Renal cortex interstitium (tissue), 11 donors: ENCODE data around the gene ATP6V1G3. TPM values are rescaled to one million over a fixed set of nuclear protein-coding genes. Genes with fewer than 3 reads are reported as not detected.
"Not testable (repeated sequence)": the region's sequence is repeated elsewhere in the genome, so short reads cannot be mapped to it uniquely, and the experiment has no call there.

ENCODE experiments used
- DNase-seq, 11 donors: peaks; one replicate each; pipeline ENCODE4 v3.0.0-alpha.2; 2013; ENCODE audit warnings: low read depth in 9 of 11, low spot score in 4 of 11; ENCODE audit errors: extremely low read depth in 1 of 11
- polyA plus RNA-seq, 3 donors: library from polyadenylated mRNA; unstranded; fragments of 120-200 nt; gene quantifications; one replicate each; pipeline ENCODE4 v1.2.1, GENCODE V29; 2013; ENCODE audit not compliant: insufficient read length in 3 of 3

The ATP6V1G3 gene
- polyA plus RNA-seq, 3 donors: 2.6 to 6.7 (median 4.4) TPM

DNA sequence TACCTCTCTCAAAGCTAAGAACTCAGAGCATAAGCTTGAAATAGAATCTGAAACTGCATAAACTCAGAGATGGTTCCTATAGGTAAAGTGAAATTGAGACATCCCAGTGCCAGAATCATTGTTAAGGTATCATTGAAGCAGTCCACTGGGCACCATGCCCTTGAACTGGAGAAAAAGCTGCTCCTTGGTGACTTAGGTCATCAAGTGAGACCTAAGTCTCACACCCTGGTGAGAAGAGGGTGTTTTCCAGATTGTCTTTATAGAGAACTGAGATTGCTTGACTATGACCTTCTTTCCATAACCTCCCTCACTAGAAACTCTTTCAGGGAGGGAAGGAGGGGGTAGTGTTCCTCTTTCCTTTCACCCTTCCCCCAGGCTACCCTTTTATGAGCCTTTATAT lies 9.4 kb upstream of the ATP6V1G3 start:
- no peak for DNase-seq

DNA sequence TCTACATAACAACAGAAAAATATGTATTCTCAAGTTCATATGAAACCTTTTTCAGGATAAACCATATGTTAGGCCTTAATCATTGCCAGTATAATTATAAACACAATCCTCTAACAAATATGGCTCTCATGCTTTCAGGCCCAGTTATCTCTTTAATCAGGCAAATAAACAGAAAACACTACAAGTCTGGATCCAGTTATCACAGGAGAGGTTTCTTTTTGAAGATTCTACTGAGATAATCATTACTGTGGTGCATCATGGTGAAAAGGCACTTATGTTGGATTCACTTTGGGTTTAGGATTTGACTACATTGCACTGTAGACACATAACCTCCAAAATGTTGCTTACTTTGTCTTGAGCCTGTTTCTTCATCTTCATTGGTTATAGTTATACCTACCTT lies 8.4 kb upstream of the ATP6V1G3 start:
- DNase-seq: no peak

DNA sequence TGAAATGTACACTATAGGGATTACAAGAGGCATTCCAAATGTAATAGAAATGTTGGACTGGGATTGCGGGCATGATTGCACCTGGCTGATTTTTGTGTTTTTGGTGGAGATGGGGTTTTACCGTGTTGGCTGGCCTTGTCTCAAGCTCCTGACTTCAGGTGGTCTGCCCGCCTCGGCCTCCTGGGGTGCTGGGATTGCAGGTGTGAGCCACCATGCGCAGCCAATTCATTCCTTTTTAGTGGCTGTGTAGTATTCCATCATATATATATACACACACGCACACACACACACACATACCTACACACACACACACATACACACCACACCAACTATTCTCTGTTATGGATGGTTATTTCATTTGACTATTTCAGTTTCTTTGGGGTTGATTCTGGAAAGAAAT lies 4.7 kb upstream of the ATP6V1G3 start:
- DNase-seq: no peak

DNA sequence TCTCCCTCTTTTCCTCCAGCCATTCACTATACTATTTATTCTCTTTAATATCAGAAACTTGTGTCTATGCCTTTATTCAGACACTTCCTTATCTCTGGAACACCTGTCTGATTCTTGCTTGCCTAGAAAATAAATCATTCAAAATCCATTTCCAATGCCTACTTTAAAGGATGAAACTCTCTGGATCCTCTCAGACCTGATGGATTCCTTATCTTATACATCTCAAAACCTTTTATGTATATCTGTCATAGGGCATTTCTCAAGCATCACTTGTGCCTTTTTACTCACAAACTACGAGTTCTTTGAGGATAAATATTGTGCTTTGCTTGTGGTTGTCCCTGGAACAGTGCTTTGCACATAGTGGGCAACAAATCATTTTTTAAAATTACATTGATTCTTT lies 3.8 kb upstream of the ATP6V1G3 start:
- DNase-seq: no peak

DNA sequence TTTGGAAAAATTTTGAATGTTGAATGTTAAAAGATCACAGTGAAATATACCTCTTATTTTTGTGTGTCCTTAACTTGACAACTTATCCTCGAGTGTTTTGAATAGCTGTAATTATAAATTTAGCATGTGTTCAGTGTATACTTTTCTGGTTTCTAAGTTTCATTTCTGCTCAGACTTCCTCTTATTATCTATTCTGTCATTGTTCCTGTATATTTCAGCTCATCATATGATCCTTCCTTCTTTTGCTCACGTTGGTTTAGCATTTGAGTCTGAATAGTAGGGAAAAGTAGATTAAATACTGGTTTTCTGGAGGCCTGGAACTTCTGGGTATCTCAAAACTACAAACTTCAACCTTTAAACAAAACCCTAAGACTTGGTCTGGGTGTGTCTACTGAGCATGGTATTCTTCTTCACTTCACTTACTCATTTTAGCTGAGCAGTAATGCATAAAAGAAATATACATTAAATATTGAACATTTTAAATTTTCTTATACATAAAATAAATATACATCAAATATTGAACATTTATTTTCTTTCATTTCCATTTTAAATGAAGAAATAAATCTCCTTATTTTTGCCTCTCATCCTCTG lies 3.3 kb upstream of the ATP6V1G3 start:
- DNase-seq: no peak

DNA sequence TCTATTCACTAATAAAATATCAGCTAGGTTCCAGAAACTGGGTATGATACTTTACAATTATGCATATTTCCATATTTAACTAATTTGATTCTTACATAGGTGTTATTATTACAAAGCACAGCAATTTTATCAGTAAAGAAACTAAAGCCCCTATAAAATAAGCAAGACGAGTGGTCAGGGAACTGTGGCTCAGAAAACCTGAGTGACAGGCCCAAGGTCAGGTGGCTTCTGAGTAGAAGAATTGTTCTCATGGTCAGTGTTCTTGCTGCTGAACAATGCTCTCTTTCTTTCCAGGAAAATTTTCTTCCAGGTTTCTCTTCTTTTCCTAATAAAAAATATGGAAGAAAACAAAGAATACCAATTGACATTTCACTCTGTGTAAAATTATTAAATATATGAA lies 2.2 kb upstream of the ATP6V1G3 start:
- DNase-seq: no peak

DNA sequence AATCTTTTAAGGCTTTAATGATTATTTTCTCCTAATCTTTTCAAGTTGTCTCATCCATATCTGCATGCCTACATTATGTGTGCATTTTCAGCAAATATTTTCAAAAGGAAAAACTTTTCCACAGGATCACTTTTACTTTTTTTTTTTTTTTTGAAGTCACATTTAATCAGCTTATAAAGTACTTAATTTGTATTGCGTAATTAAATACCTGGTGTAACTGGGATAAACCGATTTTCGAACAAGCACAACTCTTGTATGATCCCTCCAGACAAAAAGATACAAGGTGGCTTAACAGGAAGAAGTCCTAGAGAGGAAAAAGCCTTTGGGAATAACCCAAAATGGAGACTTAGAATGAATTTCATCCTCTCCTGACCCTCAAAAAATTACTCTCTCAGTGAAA lies 1.3 kb upstream of the ATP6V1G3 start:
- no peak for DNase-seq

DNA sequence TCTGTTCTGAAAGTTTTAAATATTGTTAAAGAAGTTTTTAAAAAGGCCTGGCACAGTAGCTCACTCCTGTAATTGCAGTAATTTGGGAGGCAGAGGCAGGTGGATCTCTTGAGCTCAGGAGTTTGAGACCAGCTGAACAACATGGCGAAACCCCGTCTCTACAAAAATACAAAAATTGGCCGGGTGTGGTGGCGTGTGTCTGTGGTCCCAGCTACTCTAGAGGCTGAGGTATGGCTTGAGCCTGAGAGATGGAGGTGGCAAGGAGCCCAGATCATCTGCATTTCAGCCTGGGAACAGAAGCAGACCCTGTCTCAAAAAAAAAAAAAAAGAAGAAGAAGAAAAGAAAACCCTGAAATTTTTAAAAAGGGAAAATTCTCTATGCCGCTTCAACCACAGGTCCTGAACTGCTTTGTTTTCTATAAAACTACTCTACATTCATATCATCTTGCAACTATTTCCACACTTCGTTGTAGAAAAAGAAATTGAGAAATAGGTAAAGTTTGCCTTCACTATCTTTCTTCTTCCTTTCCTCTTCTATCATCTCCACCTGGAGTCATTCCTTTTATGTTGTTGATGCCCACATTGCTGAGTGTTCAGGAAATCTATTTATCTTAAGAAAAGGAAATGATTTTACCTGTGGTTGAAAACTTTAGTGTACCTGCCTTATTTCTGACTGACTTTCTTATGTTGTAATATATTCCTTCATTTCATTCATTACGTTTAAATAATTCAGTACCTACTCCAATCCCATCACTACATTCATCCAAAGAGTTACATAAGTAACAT lies 1.7 kb downstream of the ATP6V1G3 start:
- no peak for DNase-seq

DNA sequence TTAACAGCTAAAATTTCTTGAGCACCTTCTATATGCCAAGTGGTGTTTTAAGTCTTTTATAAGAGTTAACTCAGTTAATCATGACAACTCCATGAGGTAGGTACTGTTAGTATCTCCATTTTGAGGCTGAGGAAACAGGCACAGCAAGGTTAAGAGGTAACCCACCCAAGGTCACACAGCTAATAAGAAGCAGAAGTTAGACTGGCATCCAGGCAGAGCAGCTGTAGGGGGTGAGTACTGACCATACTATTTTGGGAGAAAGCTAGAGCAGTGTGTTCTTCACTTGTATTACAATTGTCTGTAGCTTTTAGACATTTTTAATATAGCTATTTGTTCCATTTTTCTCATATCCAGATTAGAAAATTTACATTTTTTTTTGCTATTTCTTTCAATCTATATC lies 4.8 kb downstream of the ATP6V1G3 start:
- DNase-seq: no peak

DNA sequence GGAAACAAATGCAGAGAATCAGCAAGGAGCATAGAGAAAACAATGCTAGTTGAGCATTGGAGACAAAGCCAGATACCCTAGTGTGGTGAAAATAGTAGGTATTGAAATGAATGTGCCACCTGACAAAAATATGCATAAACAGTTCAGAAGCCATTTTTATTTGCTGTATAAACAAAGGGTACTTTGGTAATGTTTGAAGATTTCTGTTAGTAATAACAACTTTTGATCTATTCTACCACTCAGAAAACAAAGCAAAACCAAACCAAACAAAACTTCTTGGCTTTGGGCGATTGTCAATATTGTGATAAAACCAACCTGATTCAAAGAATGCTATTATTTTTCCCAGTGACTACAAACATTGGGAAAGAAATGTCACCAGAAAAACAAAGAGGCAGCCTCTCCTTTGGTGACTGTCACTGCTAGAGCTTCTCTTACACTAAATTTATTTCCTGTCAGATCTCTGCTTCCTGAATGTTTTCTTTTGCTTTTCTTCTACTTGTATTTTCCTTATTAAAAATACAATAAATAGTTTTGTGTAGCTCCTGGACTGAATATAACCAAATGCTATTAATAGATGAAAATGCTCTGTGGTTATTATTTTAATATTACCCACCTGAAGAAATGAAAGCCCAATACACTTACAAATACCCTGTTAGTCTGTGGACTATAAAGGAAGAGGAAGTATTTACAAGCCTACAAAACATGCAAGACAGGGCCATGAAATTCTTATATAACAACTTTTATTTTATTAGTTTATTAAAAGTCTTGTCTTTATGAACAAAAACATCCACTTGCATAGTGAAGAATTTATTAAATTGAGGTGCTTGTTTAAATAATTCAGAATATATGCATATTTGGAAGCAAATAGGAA lies 5.7 kb downstream of the ATP6V1G3 start:
- no peak for DNase-seq

DNA sequence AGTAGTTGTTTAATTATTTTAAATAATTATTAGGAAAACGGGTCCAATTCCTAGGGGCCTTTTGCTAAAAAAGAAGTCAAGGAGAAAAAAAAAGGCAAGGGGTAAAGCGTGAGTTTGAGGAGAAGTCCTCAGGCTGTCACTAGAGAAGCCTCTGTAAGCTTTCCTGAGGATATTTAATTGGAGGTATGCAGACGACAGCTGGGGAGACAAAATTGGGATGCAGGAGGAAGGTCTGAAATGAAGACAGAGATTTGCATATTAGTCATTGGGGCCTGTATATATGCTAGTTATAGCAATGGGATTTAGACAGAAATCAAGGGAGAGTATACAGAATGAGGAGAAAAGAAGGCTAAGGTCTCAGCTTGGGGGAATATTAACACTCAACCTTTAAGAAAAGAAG lies 8.6 kb downstream of the ATP6V1G3 start:
- no peak for DNase-seq

DNA sequence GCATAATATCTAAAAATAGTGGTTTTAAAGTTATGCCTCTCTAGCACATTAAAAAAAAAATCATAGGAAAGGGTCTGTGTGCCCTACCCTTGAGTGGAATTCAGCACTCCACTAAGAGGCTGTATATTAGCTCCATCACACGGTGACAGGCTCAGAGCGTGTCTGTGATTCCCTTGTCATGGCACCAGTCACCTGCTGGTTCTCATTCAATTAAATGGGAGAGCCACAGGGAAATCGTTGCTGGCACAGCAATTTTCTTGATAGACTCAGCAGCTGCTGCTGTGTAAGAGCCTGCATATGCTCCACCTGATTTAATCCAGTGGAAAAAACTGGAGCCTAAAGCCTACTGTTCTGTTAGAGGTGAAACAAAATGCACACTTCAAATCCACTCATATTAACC lies 9.5 kb downstream of the ATP6V1G3 start:
- no peak for DNase-seq

DNA sequence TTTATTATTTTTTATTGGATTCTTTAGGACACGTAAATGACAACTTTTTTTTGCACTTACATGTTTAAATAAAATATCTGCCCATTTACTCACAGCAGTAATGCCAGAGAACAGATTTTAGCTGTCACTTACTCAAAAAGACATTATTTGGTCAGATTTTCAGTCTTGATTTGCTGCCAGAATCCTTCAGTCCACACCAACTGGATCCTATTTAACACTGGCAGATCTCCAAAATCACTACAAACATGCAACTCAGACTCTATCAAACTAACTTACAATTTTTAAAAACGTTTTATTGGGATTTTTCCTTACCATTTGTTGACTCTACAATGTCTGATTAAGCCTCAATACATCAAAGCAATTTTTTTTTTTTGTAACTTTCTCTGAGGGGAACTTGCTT lies 11.1 kb downstream of the ATP6V1G3 start:
- DNase-seq: peak in 4 of 11 donors; percentile 10 to 28 (median 11)

DNA sequence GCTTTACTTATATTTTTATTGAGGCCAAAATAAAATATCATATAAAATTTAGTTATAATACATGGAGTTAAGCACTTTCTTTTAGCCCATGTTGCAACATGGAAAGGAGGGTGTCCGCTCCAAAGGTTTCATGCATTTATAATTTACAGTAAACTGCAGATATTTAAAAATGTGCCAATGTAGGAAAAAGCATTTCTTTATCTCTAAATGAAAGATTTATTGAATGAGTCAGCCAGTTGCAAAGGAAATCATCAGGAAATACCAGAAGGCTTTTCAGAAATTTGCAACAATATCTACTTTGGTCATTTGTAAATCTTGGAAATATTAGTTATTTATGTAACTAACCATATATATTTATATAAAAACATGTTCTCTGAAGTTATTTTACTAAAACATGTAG lies 12.1 kb downstream of the ATP6V1G3 start:
- no peak for DNase-seq

DNA sequence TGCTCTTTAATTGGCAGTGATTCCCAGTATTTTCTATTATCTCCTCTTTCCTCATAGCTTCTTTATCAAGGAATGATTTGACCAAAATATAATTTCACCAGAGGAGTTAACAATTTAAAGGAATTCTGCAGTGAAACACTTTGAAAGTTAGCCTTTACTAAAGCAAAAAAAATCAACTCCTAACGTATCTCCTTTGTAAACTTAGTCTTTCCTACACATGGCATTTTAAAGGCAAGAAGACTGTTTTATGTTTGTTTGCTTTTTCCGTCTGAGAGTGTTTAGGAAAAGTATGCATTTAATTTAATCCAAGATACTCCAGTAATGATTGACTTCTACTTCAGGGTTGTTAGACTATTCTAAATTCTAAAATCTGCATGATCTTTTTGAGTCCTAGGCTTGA lies 15.9 kb downstream of the ATP6V1G3 start:
- DNase-seq: no peak

DNA sequence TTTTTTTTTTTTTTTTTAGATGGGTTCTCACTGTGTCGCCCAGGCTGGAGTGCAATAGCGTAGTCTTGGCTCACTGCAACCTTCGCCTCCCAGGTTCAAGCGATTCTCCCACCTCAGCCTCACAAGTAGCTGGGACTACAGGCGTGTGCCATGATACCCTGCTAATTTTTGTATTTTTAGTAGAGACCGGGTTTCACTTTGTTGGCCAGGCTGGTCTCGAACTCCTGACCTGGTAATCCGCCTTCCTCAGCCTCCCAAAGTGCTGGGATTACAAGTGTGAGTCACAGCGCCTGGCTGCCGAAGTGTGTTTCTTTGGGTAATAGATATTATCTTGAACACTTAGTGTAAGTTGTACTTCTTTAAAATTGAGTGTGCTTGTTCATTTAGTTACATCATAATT lies 16.4 kb downstream of the ATP6V1G3 start:
- DNase-seq: not testable (repeated sequence)

DNA sequence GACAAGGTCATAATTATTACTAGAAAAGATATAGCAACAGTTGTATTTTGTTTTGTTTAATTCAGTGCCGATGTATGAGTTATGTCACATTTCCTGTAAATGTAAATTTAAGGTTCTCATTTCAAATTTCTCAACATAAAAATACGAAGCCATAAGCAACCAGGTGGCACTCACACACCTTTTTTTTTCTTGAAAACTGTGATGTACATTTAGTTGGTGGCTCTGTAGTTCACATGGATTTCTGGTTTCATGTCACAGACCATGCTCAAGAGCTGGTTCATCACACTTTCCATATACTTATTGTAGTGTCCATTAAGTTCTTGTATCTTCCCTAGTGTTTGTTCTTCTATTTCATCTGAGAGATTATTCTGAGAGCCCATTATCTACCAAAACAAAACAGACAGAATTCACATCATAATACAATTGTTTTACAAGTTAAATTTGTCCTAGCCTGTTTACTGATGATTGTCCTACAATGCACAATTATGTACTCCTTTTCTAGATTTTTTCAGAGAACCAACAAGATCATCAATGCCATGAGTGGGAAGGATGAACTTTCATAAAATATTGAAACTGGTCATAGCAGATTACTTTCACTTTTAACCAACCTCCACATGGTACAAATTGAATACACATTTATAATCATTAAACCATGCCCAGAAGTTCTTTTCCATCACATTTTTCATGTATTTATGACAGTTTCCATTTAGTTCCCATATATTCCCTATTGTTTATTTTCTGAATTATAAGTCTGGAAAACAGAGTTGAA lies 17.1 kb downstream of the ATP6V1G3 start:
- no peak for DNase-seq

DNA sequence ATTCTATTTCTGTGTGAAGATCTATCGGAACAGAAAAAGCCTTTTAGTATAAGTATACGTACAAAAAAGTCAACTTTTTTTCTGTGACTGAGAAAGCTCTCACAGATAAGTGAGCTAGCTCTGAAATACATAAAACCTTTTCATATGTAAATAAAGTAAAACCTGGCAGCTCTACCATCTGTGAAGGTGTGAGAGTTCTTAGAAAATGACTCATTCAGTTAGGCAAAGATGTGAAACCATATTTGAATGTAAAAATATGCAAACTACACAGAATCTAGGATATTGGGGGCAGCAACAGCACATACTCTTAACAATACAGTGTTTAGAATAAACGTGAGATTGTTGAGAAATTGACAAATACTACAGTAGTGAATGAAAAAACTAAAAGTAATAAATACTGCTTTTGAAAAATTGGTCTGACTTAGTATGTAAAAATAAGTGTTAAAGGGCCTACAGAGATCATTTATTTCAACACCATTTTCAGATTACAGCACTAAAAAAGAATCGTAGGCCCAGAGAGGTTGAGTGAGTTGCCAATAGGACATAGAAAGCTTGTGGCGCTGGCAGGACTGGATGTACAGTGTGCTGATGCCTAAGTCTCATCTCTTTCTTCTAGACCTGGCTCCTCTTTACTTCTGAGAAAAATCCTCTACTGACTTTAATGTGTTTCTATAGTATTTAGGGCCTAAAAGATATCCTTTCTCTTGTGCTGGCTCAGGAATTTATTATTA lies 19.8 kb downstream of the ATP6V1G3 start:
- no peak for DNase-seq
